K562 (cell line): ENCODE data around the gene GRIK5. TPM values are rescaled to one million over a fixed set of nuclear protein-coding genes. Genes with fewer than 3 reads are reported as not detected.

Source experiments
- ATAC-seq: fragments of 200-7000 bp; cut with Tn5 transposase; 3 replicates; pipeline ENCODE4 v1.9.1; 2020; ENCODE audit warnings: moderate library complexity
- BruUV-seq: library from RNA; stranded (reverse); fragments of 400-500 nt; replicated peaks from 2 replicates; lab custom pipeline; 2021; lab: Mats Ljungman, UMichigan
- CTCF ChIA-PET: fragments of 300-600 bp; formaldehyde crosslinking; extraction: SDS; loops from one replicate; lab custom pipeline; 2021; ENCODE audit warnings: low intra/inter-chr PET ratio; lab: Yijun Ruan, JAX
- POLR2A ChIA-PET: fragments of 300-600, 350-650 bp; sonication (Branson Sonifier 250); formaldehyde crosslinking; extraction: SDS; loops from one replicate; lab custom pipeline; 2021; ENCODE audit warnings: antibody characterized with exemption, inconsistent platforms; lab: Yijun Ruan, JAX
- DNase-seq, 4 experiments: peaks; one replicate each; pipeline versions ENCODE4 v3.0.0 to v3.0.0-alpha.2; 2011 to 2018; ENCODE audit warnings: low spot score in 3 of 4, mixed read lengths in 3 of 4; ENCODE audit errors: extremely low read depth in 1 of 4
- FAIRE-seq: peaks from 2 replicates; lab custom pipeline; 2011; peaks lifted over from hg19 to GRCh38; lab: Jason Lieb, UNC
- H2AFZ ChIP-seq: 2 replicates; pipeline ENCODE4 v1.6.0; 2011; ENCODE audit warnings: low read depth, low read length, control low read depth, inconsistent platforms
- H3K27ac ChIP-seq: fragments of 200-600 bp; 3 replicates; pipeline ENCODE4 v1.8.0; 2011; ENCODE audit warnings: low read depth, mild to moderate bottlenecking, control low read depth, inconsistent platforms, low read length, moderate library complexity, mixed read lengths; ENCODE audit errors: extremely low read depth
- H3K27me3 ChIP-seq, 2 experiments: fragments of 300-600 bp in 1 of 2; 2 replicates in 1 of 2; 3 replicates in 1 of 2; pipeline versions ENCODE4 v1.6.0 to v1.8.0; 2011; ENCODE audit warnings: inconsistent platforms in 2 of 2, low read length in 2 of 2, mild to moderate bottlenecking in 1 of 2, mixed read lengths in 1 of 2, moderate library complexity in 1 of 2; ENCODE audit not compliant: control insufficient read depth in 2 of 2, insufficient read depth in 2 of 2
- H3K36me3 ChIP-seq: fragments of 300-600 bp; 3 replicates; pipeline ENCODE4 v1.8.0; 2011; ENCODE audit warnings: mild to moderate bottlenecking, low read length, inconsistent platforms; ENCODE audit not compliant: control insufficient read depth, insufficient read depth
- H3K4me1 ChIP-seq, 2 experiments: fragments of 200-600 bp in 1 of 2; replicated peaks in 1 of 2; 2 replicates in 1 of 2; 3 replicates in 1 of 2; pipeline versions ENCODE4 v1.5.1 to v1.8.0; 2011; ENCODE audit warnings: inconsistent platforms in 2 of 2, low read length in 2 of 2, mild to moderate bottlenecking in 1 of 2, mixed read lengths in 1 of 2, moderate library complexity in 1 of 2; ENCODE audit not compliant: control insufficient read depth in 2 of 2, insufficient read depth in 2 of 2
- H3K4me2 ChIP-seq: 2 replicates; pipeline ENCODE4 v1.6.1; 2011; ENCODE audit warnings: low read length, control low read depth, inconsistent platforms, mixed read lengths; ENCODE audit not compliant: insufficient read depth
- H3K4me3 ChIP-seq: fragments of 200-600 bp; sonication (generic), shearing (Covaris generic); 2 replicates; pipeline ENCODE4 v1.5.1; 2016; ENCODE audit warnings: control low read depth, inconsistent platforms
- H3K79me2 ChIP-seq: fragments of 200-600 bp; 3 replicates; pipeline ENCODE4 v1.8.0; 2011; ENCODE audit warnings: low read length, inconsistent platforms; ENCODE audit not compliant: control insufficient read depth, insufficient read depth
- H3K9ac ChIP-seq, 2 experiments: 2 replicates each; pipeline versions ENCODE4 v1.6.0 to v1.6.1; 2011; ENCODE audit warnings: low read depth in 2 of 2, low read length in 2 of 2, control low read depth in 1 of 2, inconsistent platforms in 1 of 2, mild to moderate bottlenecking in 1 of 2, mixed read lengths in 1 of 2; ENCODE audit not compliant: insufficient read depth in 1 of 2
- H3K9me1 ChIP-seq: one replicate; pipeline ENCODE4 v1.6.0; 2011; ENCODE audit warnings: inconsistent platforms, mild to moderate bottlenecking, low read length, moderate library complexity; ENCODE audit not compliant: control insufficient read depth, insufficient read depth
- H3K9me3 ChIP-seq: replicated peaks from 2 replicates; pipeline ENCODE4 v1.5.1; 2011; ENCODE audit warnings: low read depth, low read length, inconsistent platforms; ENCODE audit not compliant: control insufficient read depth, insufficient read depth
- H4K20me1 ChIP-seq: replicated peaks from 2 replicates; pipeline ENCODE4 v1.6.1; 2011; ENCODE audit warnings: low read length, inconsistent platforms, mixed read lengths; ENCODE audit not compliant: control insufficient read depth, insufficient read depth
- BACH1 ChIP-seq: fragments of 200-800 bp; sonication (Bioruptor generic); IDR thresholded peaks from 2 replicates; pipeline ENCODE4 v1.6.1; 2016; ENCODE audit warnings: missing genetic modification characterization, missing compliant biosample characterization
- MTA1 ChIP-seq: fragments of 450-650 bp; IDR thresholded peaks from 2 replicates; pipeline ENCODE4 v1.6.1; 2017; ENCODE audit warnings: borderline replicate concordance
- NR2C1 ChIP-seq, 2 experiments: fragments of 450-650 bp; IDR thresholded peaks; 2 replicates each; pipeline ENCODE4 v1.6.1; 2017; ENCODE audit warnings: mild to moderate bottlenecking in 2 of 2, antibody characterized with exemption in 1 of 2, inconsistent platforms in 1 of 2, missing compliant biosample characterization in 1 of 2, missing genetic modification characterization in 1 of 2
- NR2C2 ChIP-seq, 2 experiments: fragments of 200-800 bp in 1 of 2; sonication (Bioruptor generic) in 1 of 2; sonication (generic) in 1 of 2; formaldehyde crosslinking in 1 of 2; IDR thresholded peaks; 2 replicates each; pipeline versions ENCODE4 v1.6.1 to v1.8.0; 2016 to 2022; ENCODE audit warnings: mild to moderate bottlenecking in 1 of 2, missing compliant biosample characterization in 1 of 2, missing genetic modification characterization in 1 of 2, missing genetic modification reagents in 1 of 2
- POLR2G ChIP-seq: fragments of 200-400 bp; formaldehyde crosslinking; IDR thresholded peaks from 2 replicates; pipeline ENCODE4 v1.6.1; 2017; ENCODE audit warnings: low read depth, mild to moderate bottlenecking, antibody characterized with exemption, low read length, moderate library complexity
- PRMT5 ChIP-seq: sonication (generic); formaldehyde crosslinking; IDR thresholded peaks from 2 replicates; pipeline ENCODE4 v1.5.0; 2020; ENCODE audit warnings: missing genetic modification reagents
- RNF2 ChIP-seq: sonication (generic); IDR thresholded peaks from 2 replicates; pipeline ENCODE4 v1.6.1; 2016
- ZBTB7A ChIP-seq: IDR thresholded peaks from 2 replicates; pipeline ENCODE4 v1.6.1; 2011; ENCODE audit warnings: low read depth, mild to moderate bottlenecking, low read length, moderate library complexity, borderline replicate concordance; ENCODE audit not compliant: control insufficient read depth
- ZNF77 ChIP-seq: fragments of 250-450 bp; sonication (Bioruptor Pico); IDR thresholded peaks from 2 replicates; pipeline ENCODE4 v1.5.0; 2020
- WGBS: fragments of 100-300 bp; shearing (Covaris generic); methylation state at CpG from one replicate; pipeline ENCODE4 v1.1.6; 2016; ENCODE audit warnings: low coverage, mixed read lengths; ENCODE audit not compliant: insufficient coverage; ENCODE audit errors: missing lambda C conversion rate; 5-methylcytosine and 5-hydroxymethylcytosine counted together
- in situ Hi-C: fragments of 300-500 bp; cut with MboI; formaldehyde crosslinking; loops from 4 replicates; pipeline ENCODE4 v1.15.0; 2018; ENCODE audit warnings: inconsistent platforms, mixed read lengths
- intact Hi-C: fragments of 100-400 bp; cut with micrococcal nuclease; formaldehyde crosslinking; loops from 2 replicates; pipeline ENCODE4 v1.14.2; 2022
- polyA plus RNA-seq, 8 experiments: library from polyadenylated mRNA; depleted of rRNA in 4 of 8; stranded (reverse) in 5 of 8; unstranded in 3 of 8; fragments of >200 nt; fragmentation: Nextera tagmentation in 2 of 8; fragmentation: Illumina TruSeq in 1 of 8; extraction: Ambion mirVana in 2 of 8; extraction: Trizol in 1 of 8; gene quantifications; 2 replicates each; pipeline versions ENCODE4 v1.2.1 to v1.2.3, GENCODE V29; 2011 to 2014; ENCODE audit warnings: inconsistent platforms in 1 of 8, missing spikeins in 1 of 8
- total RNA-seq, 7 experiments: library from RNA; depleted of rRNA in 6 of 7; stranded (reverse); fragments of >200 nt in 6 of 7; fragmentation: Illumina TruSeq in 2 of 7; extraction: Trizol in 2 of 7; gene quantifications; 2 replicates each; pipeline versions ENCODE4 v1.2.1 to v1.2.3, GENCODE V29; 2011 to 2021; ENCODE audit warnings: low replicate concordance in 1 of 7
- TF ChIP-seq, protein P1 (sequence below): fragments of 450-650 bp; IDR thresholded peaks from 2 replicates; pipeline ENCODE4 v1.7.0; 2016; ENCODE audit warnings: borderline replicate concordance
- TF ChIP-seq, protein P2 (sequence below), 2 experiments: IDR thresholded peaks; 2 replicates each; pipeline ENCODE4 v1.6.1; 2011; ENCODE audit warnings: borderline replicate concordance in 1 of 2, control low read depth in 1 of 2, low read depth in 1 of 2, low read length in 1 of 2, mild to moderate bottlenecking in 1 of 2, mixed read lengths in 1 of 2, moderate library complexity in 1 of 2; ENCODE audit not compliant: insufficient read depth in 1 of 2, insufficient read length in 1 of 2, poor library complexity in 1 of 2, severe bottlenecking in 1 of 2; ENCODE audit errors: extremely low read depth in 1 of 2
- TF ChIP-seq, protein P3 (sequence below): sonication (generic); IDR thresholded peaks from 2 replicates; pipeline ENCODE4 v1.6.1; 2016
- TF ChIP-seq, protein P4 (sequence below), 2 experiments: fragments of 450-650 bp; IDR thresholded peaks; 2 replicates each; pipeline ENCODE4 v1.6.1; 2016

GRIK5 gene
- total and polyA plus RNA-seq, 9 of the 15 experiments (the other 6 are each of a cell fraction or from before 2014, with no cell fraction given): 0.04 to 0.55 (median 0.27) TPM; not detected in 2

DNA sequence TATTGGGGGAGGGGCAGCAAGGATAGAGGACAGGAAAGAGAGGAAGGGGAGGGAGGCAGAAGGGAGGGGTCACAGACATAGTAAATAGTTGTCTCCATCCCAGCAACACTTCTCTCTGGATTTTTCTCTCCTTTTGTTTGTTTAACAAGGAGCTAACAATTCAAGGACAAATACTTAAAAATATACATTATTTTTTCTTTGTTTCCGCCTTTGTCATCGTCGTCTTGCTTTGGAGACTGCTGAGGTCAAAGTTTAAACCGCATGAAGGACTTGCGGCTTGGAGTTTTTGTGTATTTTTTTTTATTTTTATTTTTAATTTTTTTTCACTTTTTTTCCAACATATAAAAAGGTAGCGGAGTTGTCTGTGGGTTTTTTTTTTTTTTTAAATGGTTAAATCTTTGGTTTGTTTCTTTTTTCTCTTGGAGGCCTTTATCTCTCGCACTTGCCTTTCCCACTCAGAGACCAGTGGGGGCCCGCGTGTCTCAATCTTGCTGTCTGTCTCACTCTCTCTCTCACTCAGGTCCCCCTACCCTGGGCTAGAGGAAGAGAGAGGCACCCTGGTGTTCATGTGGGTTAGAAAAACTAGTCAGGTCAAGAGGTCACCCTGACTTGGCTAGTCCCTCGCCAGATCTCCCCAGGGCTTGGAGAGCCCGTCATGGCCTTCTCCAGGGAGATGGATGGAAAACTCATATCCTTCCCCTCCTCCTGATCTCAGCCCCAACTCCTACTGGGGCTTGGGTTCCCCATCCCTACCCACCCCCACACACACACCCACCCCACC, 17.0 kb upstream of the GRIK5 start:
- ATAC-seq (peak; percentile 64), FAIRE-seq (peak; percentile 46), DNase-seq (peak; percentile 57 to 65 (median 60))
- no peaks in the 10 kb centered on the region for H3K9me1 ChIP-seq
- CTCF ChIA-PET: interaction anchor here (0.7 kb wide), 1 partner anchor 460 kb away, joined by 3 read pairs; no protein-coding TSS in a partner anchor
- no peaks in the 10 kb centered on the region for H4K20me1 ChIP-seq
- H3K9me3 ChIP-seq: no peaks in the 10 kb centered on the region
- H3K27ac ChIP-seq: no peak overlapping the region
- in situ Hi-C loops: no loop called here
- H3K36me3 ChIP-seq: peaks cover 3% of the 10 kb centered on the region
- H3K4me2 ChIP-seq: no peak overlapping the region
- no peaks in the 10 kb centered on the region for H3K27me3 ChIP-seq
- no peak overlapping the region for H3K4me3 ChIP-seq
- intact Hi-C loops: no loop called here
- no peaks in the 10 kb centered on the region for H3K79me2 ChIP-seq
- no peak overlapping the region for H3K9ac ChIP-seq
- peaks cover 7 to 13% of the 10 kb centered on the region in 2 experiments; a peak in 4 of 5 replicates for H3K4me1 ChIP-seq
- BruUV-seq: no TSS peak
- peak overlapping the region; percentile 67 for H2AFZ ChIP-seq
- POLR2A ChIA-PET: no interaction called here
- 41% methylated on average over 10 of the region's 11 CpGs for WGBS
- TF ChIP-seq, protein P1, sequence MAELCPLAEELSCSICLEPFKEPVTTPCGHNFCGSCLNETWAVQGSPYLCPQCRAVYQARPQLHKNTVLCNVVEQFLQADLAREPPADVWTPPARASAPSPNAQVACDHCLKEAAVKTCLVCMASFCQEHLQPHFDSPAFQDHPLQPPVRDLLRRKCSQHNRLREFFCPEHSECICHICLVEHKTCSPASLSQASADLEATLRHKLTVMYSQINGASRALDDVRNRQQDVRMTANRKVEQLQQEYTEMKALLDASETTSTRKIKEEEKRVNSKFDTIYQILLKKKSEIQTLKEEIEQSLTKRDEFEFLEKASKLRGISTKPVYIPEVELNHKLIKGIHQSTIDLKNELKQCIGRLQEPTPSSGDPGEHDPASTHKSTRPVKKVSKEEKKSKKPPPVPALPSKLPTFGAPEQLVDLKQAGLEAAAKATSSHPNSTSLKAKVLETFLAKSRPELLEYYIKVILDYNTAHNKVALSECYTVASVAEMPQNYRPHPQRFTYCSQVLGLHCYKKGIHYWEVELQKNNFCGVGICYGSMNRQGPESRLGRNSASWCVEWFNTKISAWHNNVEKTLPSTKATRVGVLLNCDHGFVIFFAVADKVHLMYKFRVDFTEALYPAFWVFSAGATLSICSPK: no peak
- TF ChIP-seq PRMT5 (CRISPR knock-in tag): no peak
- TF ChIP-seq, protein P2, sequence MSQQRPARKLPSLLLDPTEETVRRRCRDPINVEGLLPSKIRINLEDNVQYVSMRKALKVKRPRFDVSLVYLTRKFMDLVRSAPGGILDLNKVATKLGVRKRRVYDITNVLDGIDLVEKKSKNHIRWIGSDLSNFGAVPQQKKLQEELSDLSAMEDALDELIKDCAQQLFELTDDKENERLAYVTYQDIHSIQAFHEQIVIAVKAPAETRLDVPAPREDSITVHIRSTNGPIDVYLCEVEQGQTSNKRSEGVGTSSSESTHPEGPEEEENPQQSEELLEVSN (IDR thresholded peaks at IDR 0.05; ENCODE audit: borderline replicate concordance in 1 of 2, extremely low read depth in 1 of 2, insufficient read depth in 1 of 2, insufficient read length in 1 of 2, low read depth in 1 of 2, low read length in 1 of 2, poor library complexity in 1 of 2, severe bottlenecking in 1 of 2): peak in 1 of 2 experiments; percentile 27
- TF ChIP-seq POLR2G: no peak
- TF ChIP-seq, protein P3, sequence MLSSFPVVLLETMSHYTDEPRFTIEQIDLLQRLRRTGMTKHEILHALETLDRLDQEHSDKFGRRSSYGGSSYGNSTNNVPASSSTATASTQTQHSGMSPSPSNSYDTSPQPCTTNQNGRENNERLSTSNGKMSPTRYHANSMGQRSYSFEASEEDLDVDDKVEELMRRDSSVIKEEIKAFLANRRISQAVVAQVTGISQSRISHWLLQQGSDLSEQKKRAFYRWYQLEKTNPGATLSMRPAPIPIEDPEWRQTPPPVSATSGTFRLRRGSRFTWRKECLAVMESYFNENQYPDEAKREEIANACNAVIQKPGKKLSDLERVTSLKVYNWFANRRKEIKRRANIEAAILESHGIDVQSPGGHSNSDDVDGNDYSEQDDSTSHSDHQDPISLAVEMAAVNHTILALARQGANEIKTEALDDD: peak; percentile 88
- peak; percentile 56; the same call in 1 of the 2 replicates for TF ChIP-seq NR2C1 (IDR thresholded peaks at IDR 0.05)
- 0 out of 2 replicates have a peak, but pooled peaks have one; percentile 6 for TF ChIP-seq NR2C1 (tag; IDR thresholded peaks at IDR 0.05)
- TF ChIP-seq ZBTB7A: peak; percentile 46; the same call in 1 of the 2 replicates
- no peak for TF ChIP-seq MTA1
- TF ChIP-seq ZNF77: no peak
- no peak for TF ChIP-seq NR2C2 (CRISPR knock-in tag; IDR thresholded peaks at IDR 0.05)
- peak; percentile 54; the same call in 1 of the 2 replicates for TF ChIP-seq NR2C2 (tag; IDR thresholded peaks at IDR 0.05)
- no peak for TF ChIP-seq RNF2
- TF ChIP-seq, protein P4, sequence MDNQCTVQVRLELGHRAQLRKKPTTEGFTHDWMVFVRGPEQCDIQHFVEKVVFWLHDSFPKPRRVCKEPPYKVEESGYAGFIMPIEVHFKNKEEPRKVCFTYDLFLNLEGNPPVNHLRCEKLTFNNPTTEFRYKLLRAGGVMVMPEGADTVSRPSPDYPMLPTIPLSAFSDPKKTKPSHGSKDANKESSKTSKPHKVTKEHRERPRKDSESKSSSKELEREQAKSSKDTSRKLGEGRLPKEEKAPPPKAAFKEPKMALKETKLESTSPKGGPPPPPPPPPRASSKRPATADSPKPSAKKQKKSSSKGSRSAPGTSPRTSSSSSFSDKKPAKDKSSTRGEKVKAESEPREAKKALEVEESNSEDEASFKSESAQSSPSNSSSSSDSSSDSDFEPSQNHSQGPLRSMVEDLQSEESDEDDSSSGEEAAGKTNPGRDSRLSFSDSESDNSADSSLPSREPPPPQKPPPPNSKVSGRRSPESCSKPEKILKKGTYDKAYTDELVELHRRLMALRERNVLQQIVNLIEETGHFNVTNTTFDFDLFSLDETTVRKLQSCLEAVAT (IDR thresholded peaks at IDR 0.05): peak in 1 of 2 experiments; percentile 48; a peak in 1 of 4 replicates
- TF ChIP-seq BACH1 (tag): no peak
